GM12878 (cell line): ENCODE results near the gene NKD1. TPM values are rescaled to one million over a fixed set of nuclear protein-coding genes. Genes with fewer than 3 reads are reported as not detected.

Experiments used
- ATAC-seq: fragments of 200-7000 bp; cut with Tn5 transposase; 3 replicates; pipeline ENCODE4 v1.9.1; 2020; ENCODE audit warnings: mild to moderate bottlenecking, moderate library complexity
- BruUV-seq: library from RNA; stranded (reverse); fragments of 400-500 nt; replicated peaks from 2 replicates; lab custom pipeline; 2021; lab: Mats Ljungman, UMichigan
- CTCF ChIA-PET: fragments of 300-600 bp; sonication (Branson Sonifier 250); formaldehyde crosslinking; extraction: SDS; loops from one replicate; lab custom pipeline; 2021; ENCODE audit warnings: inconsistent platforms; lab: Yijun Ruan, JAX
- POLR2A ChIA-PET: fragments of 350-600 bp; formaldehyde crosslinking; extraction: SDS; loops from one replicate; lab custom pipeline; 2021; ENCODE audit warnings: inconsistent platforms; lab: Charles Lee
- RAD21 ChIA-PET: fragments of 300-600 bp; sonication (Branson Sonifier 250); formaldehyde crosslinking; loops from one replicate; lab custom pipeline; 2023; ENCODE audit warnings: antibody characterized with exemption; ENCODE audit not compliant: unreplicated experiment; lab: Charles Lee
- SMC1A ChIA-PET: fragments of 300-600 bp; sonication (Branson Sonifier 250); formaldehyde crosslinking; loops from one replicate; lab custom pipeline; 2023; ENCODE audit not compliant: unreplicated experiment, uncharacterized antibody; lab: Charles Lee
- DNase-seq: peaks from one replicate; pipeline ENCODE4 v3.0.0-alpha.2; 2011; ENCODE audit warnings: low read depth, low spot score
- FAIRE-seq: peaks from 3 replicates; lab custom pipeline; 2011; peaks lifted over from hg19 to GRCh38; lab: Jason Lieb, UNC
- H2AFZ ChIP-seq: 2 replicates; pipeline ENCODE4 v1.6.0; 2011; ENCODE audit warnings: low read depth, low read length, control low read depth; ENCODE audit not compliant: control insufficient read depth
- H3K27ac ChIP-seq: 2 replicates; pipeline ENCODE4 v1.5.1; 2011; ENCODE audit warnings: control low read depth; ENCODE audit not compliant: control insufficient read depth, insufficient read depth
- H3K27me3 ChIP-seq, 2 experiments: replicated peaks in 1 of 2; 2 replicates each; pipeline versions ENCODE4 v1.6.0 to v1.6.1; 2011; ENCODE audit warnings: low read length in 1 of 2; ENCODE audit not compliant: control insufficient read depth in 2 of 2, insufficient read depth in 2 of 2
- H3K36me3 ChIP-seq, 2 experiments: 2 replicates each; pipeline ENCODE4 v1.5.1; 2011; ENCODE audit warnings: low read length in 1 of 2; ENCODE audit not compliant: control insufficient read depth in 2 of 2, insufficient read depth in 2 of 2
- H3K4me1 ChIP-seq: 2 replicates; pipeline ENCODE4 v1.6.1; 2011; ENCODE audit warnings: mild to moderate bottlenecking, low read length, moderate library complexity, mixed read lengths; ENCODE audit not compliant: control insufficient read depth, insufficient read depth
- H3K4me2 ChIP-seq: 2 replicates; pipeline ENCODE4 v1.6.0; 2011; ENCODE audit warnings: control low read depth; ENCODE audit not compliant: control insufficient read depth, insufficient read depth
- H3K4me3 ChIP-seq: fragments of 200-600 bp; sonication (generic); 2 replicates; pipeline ENCODE4 v1.5.1; 2016
- H3K79me2 ChIP-seq: 2 replicates; pipeline ENCODE4 v1.6.0; 2011; ENCODE audit warnings: low read length; ENCODE audit not compliant: control insufficient read depth, insufficient read depth
- H3K9ac ChIP-seq: 2 replicates; pipeline ENCODE4 v1.8.0; 2011; ENCODE audit warnings: low read length, control low read depth, mixed read lengths; ENCODE audit not compliant: control insufficient read depth, insufficient read depth
- H3K9me3 ChIP-seq: replicated peaks from 3 replicates; pipeline ENCODE4 v1.5.1; 2011; ENCODE audit warnings: mild to moderate bottlenecking, low read length; ENCODE audit not compliant: control insufficient read depth, insufficient read depth
- H4K20me1 ChIP-seq: 2 replicates; pipeline ENCODE4 v1.6.0; 2011; ENCODE audit not compliant: control insufficient read depth, insufficient read depth
- EED ChIP-seq: sonication (generic); IDR thresholded peaks from 2 replicates; pipeline ENCODE4 v1.6.1; 2016; ENCODE audit warnings: antibody characterized with exemption, low read depth
- KDM1A ChIP-seq: fragments of 200-600 bp; sonication (generic); IDR thresholded peaks from 2 replicates; pipeline ENCODE4 v1.6.1; 2016; ENCODE audit warnings: borderline replicate concordance
- MAX ChIP-seq: IDR thresholded peaks from 2 replicates; pipeline ENCODE4 v1.6.1; 2012; ENCODE audit warnings: low read depth, low read length, improper control_type of control experiment
- RB1 ChIP-seq: fragments of 450-650 bp; formaldehyde crosslinking; IDR thresholded peaks from 2 replicates; pipeline ENCODE4 v1.6.1; 2017; ENCODE audit warnings: mild to moderate bottlenecking, borderline replicate concordance
- STAT1 ChIP-seq: fragments of 450-650 bp; conservative IDR thresholded peaks from 2 replicates; pipeline ENCODE4 v1.6.1; 2014; ENCODE audit warnings: antibody characterized with exemption, mild to moderate bottlenecking
- YBX1 ChIP-seq: fragments of 450-650 bp; IDR thresholded peaks from 2 replicates; pipeline ENCODE4 v1.6.1; 2016; ENCODE audit warnings: antibody characterized with exemption
- YY1 ChIP-seq: IDR thresholded peaks from 2 replicates; pipeline ENCODE4 v1.6.1; 2011; ENCODE audit warnings: low read depth, mild to moderate bottlenecking, low read length
- WGBS: methylation state at CpG from one replicate; pipeline ENCODE4 v1.1.6; 2016; ENCODE audit warnings: low lambda C conversion rate; ENCODE audit not compliant: insufficient replicate concordance, insufficient coverage; ENCODE audit errors: missing lambda C conversion rate; 5-methylcytosine and 5-hydroxymethylcytosine counted together
- in situ Hi-C: fragments of 300-500 bp; cut with MboI; formaldehyde crosslinking; loops from 9 replicates; pipeline ENCODE4 v1.14.3; 2018; ENCODE audit warnings: mixed read lengths
- intact Hi-C: fragments of 100-400 bp; cut with micrococcal nuclease; formaldehyde crosslinking; loops from one replicate; pipeline ENCODE4 v1.14.2; 2022; ENCODE audit not compliant: unreplicated experiment
- polyA plus RNA-seq, 11 experiments: library from polyadenylated mRNA; depleted of rRNA in 4 of 11; unstranded in 6 of 11; stranded (reverse) in 5 of 11; fragments of >200 nt; fragmentation: Nextera tagmentation in 4 of 11; fragmentation: Illumina TruSeq in 1 of 11; extraction: Ambion mirVana in 4 of 11; extraction: Trizol in 1 of 11; gene quantifications; 1 replicate in 1 of 11; 2 replicates in 10 of 11; pipeline versions ENCODE4 v1.2.1 to v1.2.3, GENCODE V29; 2011 to 2016; ENCODE audit warnings: inconsistent platforms in 2 of 11, missing spikeins in 2 of 11, low read depth in 1 of 11
- total RNA-seq, 4 experiments: library from RNA; depleted of rRNA in 3 of 4; stranded (reverse); fragments of >200 nt in 3 of 4; fragmentation: Illumina TruSeq in 1 of 4; extraction: Trizol in 1 of 4; gene quantifications; 2 replicates each; pipeline versions ENCODE4 v1.2.1 to v1.2.3, GENCODE V29; 2013 to 2021

The NKD1 gene
- total and polyA plus RNA-seq, 10 of the 15 experiments (the other 5 are each of a cell fraction or from before 2014, with no cell fraction given): under 0.01 to 0.49 (median 0.04) TPM; not detected in 2

GRCh38 chr16:50585331-50585776 lies 37.2 kb downstream of the NKD1 start:
- H2AFZ ChIP-seq: no peak overlapping the region
- in situ Hi-C loops: no loop called here
- no peak overlapping the region for H3K4me3 ChIP-seq
- TF ChIP-seq YY1: no peak
- TF ChIP-seq STAT1: no peak
- no peak for TF ChIP-seq YBX1
- H3K27me3 ChIP-seq: no peaks in the 10 kb centered on the region
- ChIA-PET SMC1A (no interaction called here), CTCF (no interaction called here), POLR2A (no interaction called here), RAD21 (no interaction called here)
- H3K9ac ChIP-seq: no peak overlapping the region
- FAIRE-seq (no peak), ATAC-seq (no peak), DNase-seq (no peak)
- no peak overlapping the region for H3K27ac ChIP-seq
- peaks cover 21% of the 10 kb centered on the region for H3K4me1 ChIP-seq
- no peaks in the 10 kb centered on the region for H3K79me2 ChIP-seq
- 90% methylated on average over 16 of the region's 16 CpGs for WGBS
- BruUV-seq: no TSS peak
- no peaks in the 10 kb centered on the region for H3K36me3 ChIP-seq
- no peaks in the 10 kb centered on the region for H4K20me1 ChIP-seq
- intact Hi-C loops: no loop called here
- H3K4me2 ChIP-seq: no peak overlapping the region
- no peaks in the 10 kb centered on the region; the same call in 2 of the 3 replicates for H3K9me3 ChIP-seq

GRCh38 chr16:50587543-50587942 lies 39.3 kb downstream of the NKD1 start:
- POLR2A ChIA-PET: interaction anchor here (1.2 kb wide), 1 partner anchor 82 kb away, joined by 3 read pairs; no protein-coding TSS in a partner anchor
- no peak for DNase-seq
- no peaks in the 10 kb centered on the region; the same call in 2 of the 3 replicates for H3K9me3 ChIP-seq
- no peak overlapping the region for H3K4me3 ChIP-seq
- 100% methylated on average over 2 of the region's 2 CpGs for WGBS
- RAD21 ChIA-PET: interaction anchor here (0.6 kb wide), 1 partner anchor 377 kb away, joined by 3 read pairs; no protein-coding TSS in a partner anchor
- BruUV-seq: no TSS peak
- H3K27me3 ChIP-seq: no peaks in the 10 kb centered on the region
- no peak overlapping the region for H2AFZ ChIP-seq
- in situ Hi-C loops (no loop called here), intact Hi-C loops (no loop called here)
- CTCF ChIA-PET: interaction anchor here (0.9 to 2.0 kb wide), 2 partner anchors 20 to 219 kb away, joined by 3 to 6 read pairs; no protein-coding TSS in a partner anchor
- no peaks in the 10 kb centered on the region for H3K36me3 ChIP-seq
- no peaks in the 10 kb centered on the region for H3K79me2 ChIP-seq
- no peak overlapping the region for H3K9ac ChIP-seq
- ATAC-seq: no peak
- no peak overlapping the region for H3K4me2 ChIP-seq
- no peak overlapping the region for H3K27ac ChIP-seq
- TF ChIP-seq MAX (no peak), EED (no peak), KDM1A (no peak), RB1 (no peak)
- SMC1A ChIA-PET: no interaction called here
- no peak for FAIRE-seq
- H3K4me1 ChIP-seq: peaks cover 21% of the 10 kb centered on the region
- no peaks in the 10 kb centered on the region for H4K20me1 ChIP-seq
